Limb (tissue), 2 donors: ENCODE data around the gene COA7.

ENCODE experiments used
- DNase-seq, 2 donors: peaks; one replicate each; pipeline ENCODE4 v3.0.0-alpha.2; 2016; ENCODE audit errors: extremely low spot score in 2 of 2

The COA7 gene

GRCh38 chr1:52635321-52636089, 62.6 kb downstream of the COA7 start:
- no peak for DNase-seq
